Measurements from ENCODE around the gene PCDHGA1. TPM values are rescaled to one million over a fixed set of nuclear protein-coding genes. Genes with fewer than 3 reads are reported as not detected.

Gene PCDHGA1
- total RNA-seq, 1 donor from 2014 or later = under 0.01 TPM

DNA sequence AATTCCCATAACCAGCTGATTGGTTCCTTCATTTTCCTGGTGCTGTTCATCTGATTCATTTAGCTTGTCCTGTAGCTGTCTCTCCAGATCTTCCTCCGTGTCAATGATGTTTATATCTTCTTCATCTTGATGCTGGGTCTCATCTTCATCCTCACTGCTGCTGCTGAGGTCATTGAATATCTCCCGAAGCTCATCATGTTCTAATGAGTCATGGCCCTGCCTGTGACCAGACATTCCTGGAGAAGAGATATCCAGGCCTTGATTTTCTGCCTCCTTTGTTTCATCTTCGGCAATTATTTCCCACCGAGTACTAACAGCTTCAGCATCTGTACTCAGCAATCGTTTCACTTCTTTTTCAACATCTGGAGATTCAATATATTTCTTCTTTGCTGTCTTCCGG, 11.1 kb upstream of the PCDHGA1 start:
- FAIRE-seq = no peak
- TF ChIP-seq, protein P1, sequence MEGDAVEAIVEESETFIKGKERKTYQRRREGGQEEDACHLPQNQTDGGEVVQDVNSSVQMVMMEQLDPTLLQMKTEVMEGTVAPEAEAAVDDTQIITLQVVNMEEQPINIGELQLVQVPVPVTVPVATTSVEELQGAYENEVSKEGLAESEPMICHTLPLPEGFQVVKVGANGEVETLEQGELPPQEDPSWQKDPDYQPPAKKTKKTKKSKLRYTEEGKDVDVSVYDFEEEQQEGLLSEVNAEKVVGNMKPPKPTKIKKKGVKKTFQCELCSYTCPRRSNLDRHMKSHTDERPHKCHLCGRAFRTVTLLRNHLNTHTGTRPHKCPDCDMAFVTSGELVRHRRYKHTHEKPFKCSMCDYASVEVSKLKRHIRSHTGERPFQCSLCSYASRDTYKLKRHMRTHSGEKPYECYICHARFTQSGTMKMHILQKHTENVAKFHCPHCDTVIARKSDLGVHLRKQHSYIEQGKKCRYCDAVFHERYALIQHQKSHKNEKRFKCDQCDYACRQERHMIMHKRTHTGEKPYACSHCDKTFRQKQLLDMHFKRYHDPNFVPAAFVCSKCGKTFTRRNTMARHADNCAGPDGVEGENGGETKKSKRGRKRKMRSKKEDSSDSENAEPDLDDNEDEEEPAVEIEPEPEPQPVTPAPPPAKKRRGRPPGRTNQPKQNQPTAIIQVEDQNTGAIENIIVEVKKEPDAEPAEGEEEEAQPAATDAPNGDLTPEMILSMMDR (IDR thresholded peaks at IDR 0.05; ENCODE audit: insufficient read depth, low read length, severe bottlenecking) = no peak
- Histone ChIP-seq H3K27me3 (ENCODE audit: control insufficient read depth, insufficient read depth, low read length) (no peaks in the 10 kb centered on the region), H3K36me3 (ENCODE audit: control insufficient read depth, insufficient read depth, low read length) (peaks cover 2% of the 10 kb centered on the region), H3K4me3 (ENCODE audit: low read depth, low read length) (no peak overlapping the region)
- DNase-seq (ENCODE audit: low read depth) = no peak

GRCh38 chr5:141319699-141320098, 10.6 kb upstream of the PCDHGA1 start:
- H3K4me3 ChIP-seq (ENCODE audit: low read depth, low read length) = peak overlapping the region; percentile 81
- H3K36me3 ChIP-seq (ENCODE audit: control insufficient read depth, insufficient read depth, low read length) = peaks cover 2% of the 10 kb centered on the region
- H3K27me3 ChIP-seq (ENCODE audit: control insufficient read depth, insufficient read depth, low read length) = no peaks in the 10 kb centered on the region
- DNase-seq (ENCODE audit: low read depth) (no peak), FAIRE-seq (no peak)
- TF ChIP-seq, protein P1 (IDR thresholded peaks at IDR 0.05; ENCODE audit: insufficient read depth, low read length, severe bottlenecking) = no peak

DNA sequence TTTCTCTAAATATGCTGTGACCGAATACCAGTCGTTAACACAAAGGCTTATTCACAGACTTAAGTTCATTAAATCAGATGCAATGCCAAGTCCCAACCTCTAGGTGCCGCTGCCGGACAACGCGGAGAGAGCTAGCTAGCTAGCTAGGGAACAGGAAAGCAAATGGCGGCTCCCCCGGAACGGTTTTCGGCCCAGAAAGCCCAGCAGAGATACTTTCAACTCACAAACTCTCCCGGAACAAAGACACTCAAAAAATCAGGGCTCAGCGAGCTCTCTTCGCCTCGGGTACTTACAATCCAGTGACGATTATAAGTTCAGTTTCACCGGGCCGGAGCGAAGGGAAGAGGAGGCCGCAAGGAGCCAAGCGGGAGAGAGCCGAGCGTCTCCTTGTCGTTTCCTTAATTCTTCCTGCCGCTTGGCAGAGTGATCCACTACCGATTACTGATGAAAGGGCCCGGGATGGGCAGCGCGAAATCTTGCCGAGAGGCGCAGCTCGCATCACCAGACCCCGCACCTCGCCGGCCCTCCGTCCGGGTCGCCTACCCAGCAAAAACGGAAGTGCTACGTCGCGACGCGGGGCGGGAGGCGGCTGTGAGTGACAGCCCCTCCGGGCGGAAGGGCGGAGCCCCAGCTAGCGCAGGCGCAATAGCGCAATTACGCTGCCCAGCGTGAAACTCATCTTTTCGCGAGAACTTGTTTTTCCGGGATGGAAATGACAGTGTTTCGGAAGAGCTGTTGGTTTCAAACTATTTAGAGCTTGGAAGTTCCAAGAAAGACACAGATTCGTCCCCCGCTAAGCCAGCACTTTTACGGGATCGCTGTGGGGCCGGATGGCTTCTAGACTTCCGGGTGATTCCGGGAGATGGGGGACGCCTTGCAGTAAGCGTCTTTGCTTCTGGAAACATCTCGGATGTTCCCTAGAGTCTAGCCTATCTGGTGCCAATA, 9.8 kb upstream of the PCDHGA1 start, which contains the start of gene TAF7:
TAF7 (minus strand) TSS at position 560 of the 945 bp plus-strand sequence. CDS start 740 bp downstream, outside the sequence.
- TF ChIP-seq, protein P1 (IDR thresholded peaks at IDR 0.05; ENCODE audit: insufficient read depth, low read length, severe bottlenecking) = peak; percentile 83
- no peak for FAIRE-seq

DNA sequence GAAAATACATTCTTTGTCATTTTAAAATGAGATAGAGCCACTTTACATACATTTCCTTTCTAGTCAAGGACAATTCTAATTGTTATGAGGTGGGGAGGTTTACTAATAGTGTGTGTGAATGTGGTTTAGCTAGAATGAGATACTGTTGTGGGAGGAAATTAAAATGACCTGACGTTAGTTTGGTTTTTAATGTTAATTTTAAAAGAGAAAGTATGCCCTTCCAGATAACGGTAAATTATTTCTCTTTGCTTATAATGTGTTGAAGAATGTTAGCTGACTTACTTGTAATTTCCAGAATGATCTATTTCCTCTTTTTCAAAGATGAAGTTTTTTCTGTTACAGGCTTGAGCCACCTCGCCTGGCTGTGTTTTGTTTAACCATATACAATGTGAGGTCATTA, 8.1 kb upstream of the PCDHGA1 start:
- Histone ChIP-seq H3K4me3 (ENCODE audit: low read depth, low read length) (no peak overlapping the region), H3K36me3 (ENCODE audit: control insufficient read depth, insufficient read depth, low read length) (peaks cover 2% of the 10 kb centered on the region), H3K27me3 (ENCODE audit: control insufficient read depth, insufficient read depth, low read length) (no peaks in the 10 kb centered on the region)
- FAIRE-seq (no peak), DNase-seq (ENCODE audit: low read depth) (no peak)
- TF ChIP-seq, protein P1 (IDR thresholded peaks at IDR 0.05; ENCODE audit: insufficient read depth, low read length, severe bottlenecking) = no peak

More for the DNA sequence above, 9.8 kb upstream of the PCDHGA1 start, which contains the start of gene TAF7:
- Histone ChIP-seq H3K27me3 (ENCODE audit: control insufficient read depth, insufficient read depth, low read length) (no peaks in the 10 kb centered on the region), H3K36me3 (ENCODE audit: control insufficient read depth, insufficient read depth, low read length) (peaks cover 2% of the 10 kb centered on the region), H3K4me3 (ENCODE audit: low read depth, low read length) (peak within 1 kb of the TSS; percentile 81)
- DNase-seq (ENCODE audit: low read depth) = peak; percentile 88

DNA sequence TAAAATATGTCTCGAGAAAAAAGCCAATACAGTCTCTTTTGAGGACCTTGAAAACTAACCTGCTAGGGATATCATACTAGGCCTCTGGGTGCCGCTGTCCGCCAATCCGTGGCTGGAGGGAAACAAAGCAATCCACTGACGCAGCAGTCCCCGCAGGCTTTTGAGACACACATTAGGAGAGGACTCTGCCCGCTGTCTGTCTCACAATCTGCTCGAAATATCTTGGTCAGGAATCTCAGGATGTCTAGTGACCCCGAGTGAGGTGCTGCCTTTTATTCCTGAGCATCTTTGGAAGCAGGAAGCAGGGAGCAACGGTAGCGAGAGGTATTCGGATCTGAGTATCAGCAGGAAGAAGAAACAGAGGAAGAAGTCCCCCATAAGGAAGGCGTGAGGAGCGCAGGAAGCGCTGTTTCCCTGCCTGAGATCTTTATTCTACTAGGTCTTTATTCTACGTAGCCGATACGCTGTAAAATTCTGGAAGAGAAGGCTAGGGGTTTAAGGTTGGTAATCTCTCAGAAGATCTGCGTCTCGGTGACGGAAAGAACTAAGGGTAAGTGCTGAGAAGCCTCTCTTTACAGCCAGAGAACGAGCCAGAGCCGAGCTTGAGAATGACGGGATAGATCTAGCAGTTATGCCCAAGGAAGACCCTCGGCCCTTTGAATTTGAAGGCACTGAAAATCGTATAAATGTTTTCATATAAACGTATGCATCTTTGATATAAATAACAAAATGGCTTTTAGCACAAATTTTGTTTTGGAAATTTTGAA, 4.0 kb upstream of the PCDHGA1 start:
- H3K4me3 ChIP-seq (ENCODE audit: low read depth, low read length) = peak overlapping the region; percentile 27
- DNase-seq (ENCODE audit: low read depth) = peak; percentile 53
- TF ChIP-seq, protein P1 (IDR thresholded peaks at IDR 0.05; ENCODE audit: insufficient read depth, low read length, severe bottlenecking) = peak; percentile 46
- no peaks in the 10 kb centered on the region for H3K27me3 ChIP-seq (ENCODE audit: control insufficient read depth, insufficient read depth, low read length)
- H3K36me3 ChIP-seq (ENCODE audit: control insufficient read depth, insufficient read depth, low read length) = no peaks in the 10 kb centered on the region
- FAIRE-seq = no peak

All from bronchial epithelial cell (primary cell).